GM12892 (cell line): ENCODE measurements around the gene MPHOSPH9.

Source experiments
- POLR2A ChIP-seq: IDR thresholded peaks from 2 replicates; pipeline ENCODE4 v1.6.1; 2011; ENCODE audit warnings: low read depth, low read length, control low read depth
- POLR2AphosphoS5 ChIP-seq: IDR thresholded peaks from 2 replicates; pipeline ENCODE4 v1.6.1; 2011; ENCODE audit warnings: low read depth, low read length, control low read depth

DNA sequence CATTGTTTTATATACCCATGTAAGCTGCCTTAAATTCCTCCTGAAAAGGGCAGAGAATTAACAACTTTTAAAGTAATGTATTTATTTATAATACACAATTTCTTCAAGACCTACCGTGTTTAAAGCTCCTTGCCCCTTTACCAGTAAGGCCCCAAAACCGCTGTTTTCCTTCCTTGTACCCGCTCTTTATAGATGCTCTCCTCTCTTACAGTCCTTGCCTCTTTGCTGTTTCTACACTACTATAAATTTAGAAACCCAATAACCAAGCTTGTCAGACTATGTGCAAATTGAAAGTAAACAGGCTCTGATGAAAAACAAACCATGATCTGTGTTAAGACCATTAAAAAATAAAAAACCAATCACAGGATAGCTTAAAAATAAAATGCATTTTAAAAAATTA lies 3.9 kb downstream of the MPHOSPH9 start:
- TF ChIP-seq POLR2AphosphoS5, result no peak
- no peak for TF ChIP-seq POLR2A
